HCT116 (cell line): ENCODE measurements around the gene LSM7. TPM values are rescaled to one million over a fixed set of nuclear protein-coding genes. Genes with fewer than 3 reads are reported as not detected.

Source experiments
- ATAC-seq: fragments of 200-7000 bp; cut with Tn5 transposase; 2 replicates; pipeline ENCODE4 v1.9.1; 2020; ENCODE audit warnings: mild to moderate bottlenecking, moderate library complexity
- BruUV-seq: library from RNA; stranded (reverse); fragments of 400-500 nt; replicated peaks from 2 replicates; lab custom pipeline; 2021; lab: Mats Ljungman, UMichigan
- CTCF ChIA-PET: fragments of 300-600 bp; sonication (Branson Sonifier 250); formaldehyde crosslinking; loops from one replicate; lab custom pipeline; 2021; ENCODE audit warnings: antibody characterized with exemption; lab: Charles Lee
- POLR2A ChIA-PET: fragments of 300-600, 350-600 bp; sonication (Branson Sonifier 250); formaldehyde crosslinking; loops from one replicate; lab custom pipeline; 2021; ENCODE audit warnings: antibody characterized with exemption; lab: Charles Lee
- RAD21 ChIA-PET, 2 experiments: fragments of 300-600 bp; sonication (Branson Sonifier 250); formaldehyde crosslinking; loops; one replicate each; lab custom pipeline; 2023; ENCODE audit warnings: low total read pairs in 2 of 2; ENCODE audit not compliant: uncharacterized antibody in 2 of 2, unreplicated experiment in 2 of 2, low non-redundant PET in 1 of 2; lab: Charles Lee
- DNase-seq: peaks from one replicate; pipeline ENCODE4 v3.0.0-alpha.2; 2010; ENCODE audit warnings: low read depth, low spot score
- H2AFZ ChIP-seq: fragments of 200-600 bp; shearing (Covaris generic), sonication (generic); 2 replicates; pipeline ENCODE4 v1.6.1; 2017; ENCODE audit warnings: low read depth, mixed run types, mixed read lengths, antibody characterized with exemption, low read length; ENCODE audit not compliant: poor library complexity, severe bottlenecking
- H3K27ac ChIP-seq: 2 replicates; pipeline ENCODE4 v1.5.1; 2012; ENCODE audit warnings: low read depth, low read length
- H3K27me3 ChIP-seq: fragments of 200-600 bp; sonication (generic); 2 replicates; pipeline ENCODE4 v1.6.1; 2016; ENCODE audit warnings: mixed run types, low read length, mixed read lengths; ENCODE audit not compliant: insufficient read depth
- H3K36me3 ChIP-seq, 2 experiments: fragments of 200-500 bp in 1 of 2; fragments of 200-600 bp in 1 of 2; sonication (Bioruptor generic) in 1 of 2; sonication (generic) in 1 of 2; 2 replicates each; pipeline versions ENCODE4 v1.5.1 to v1.6.1; 2014 to 2016; ENCODE audit warnings: low read length in 2 of 2, inconsistent platforms in 1 of 2, mixed read lengths in 1 of 2, mixed run types in 1 of 2; ENCODE audit not compliant: insufficient read depth in 2 of 2, control insufficient read depth in 1 of 2
- H3K4me1 ChIP-seq, 2 experiments: fragments of 200-600 bp in 1 of 2; sonication (generic) in 1 of 2; 2 replicates each; pipeline versions ENCODE4 v1.5.1 to v1.6.1; 2012 to 2017; ENCODE audit warnings: low read length in 2 of 2, inconsistent platforms in 1 of 2, mild to moderate bottlenecking in 1 of 2, mixed read lengths in 1 of 2, mixed run types in 1 of 2, moderate library complexity in 1 of 2; ENCODE audit not compliant: insufficient read depth in 2 of 2, control insufficient read depth in 1 of 2
- H3K4me2 ChIP-seq: fragments of 200-600 bp; sonication (generic); 2 replicates; pipeline ENCODE4 v1.6.1; 2017; ENCODE audit warnings: mixed run types, low read length, mixed read lengths
- H3K4me3 ChIP-seq, 2 experiments: fragments of 200-600 bp in 1 of 2; sonication (generic) in 1 of 2; replicated peaks in 1 of 2; 2 replicates each; pipeline ENCODE4 v1.5.1; 2011 to 2016; ENCODE audit warnings: low read length in 2 of 2, control low read depth in 1 of 2, low read depth in 1 of 2, mild to moderate bottlenecking in 1 of 2, mixed read lengths in 1 of 2, mixed run types in 1 of 2
- H3K79me2 ChIP-seq: fragments of 200-600 bp; sonication (generic); 2 replicates; pipeline ENCODE4 v1.6.1; 2017; ENCODE audit warnings: mild to moderate bottlenecking, mixed run types, low read length, moderate library complexity, mixed read lengths; ENCODE audit not compliant: insufficient read depth
- H3K9ac ChIP-seq: fragments of 200-600 bp; sonication (generic); 2 replicates; pipeline ENCODE4 v1.6.1; 2016; ENCODE audit warnings: low read length, mixed read lengths
- H3K9me2 ChIP-seq: fragments of 200-600 bp; sonication (generic), shearing (Covaris generic); 2 replicates; pipeline ENCODE4 v1.6.1; 2017; ENCODE audit warnings: mixed run types, mild to moderate bottlenecking, moderate library complexity; ENCODE audit not compliant: insufficient read depth
- H3K9me3 ChIP-seq, 2 experiments: fragments of 200-500 bp in 1 of 2; fragments of 200-600 bp in 1 of 2; sonication (Bioruptor generic) in 1 of 2; sonication (generic) in 1 of 2; 2 replicates each; pipeline ENCODE4 v1.6.1; 2014 to 2017; ENCODE audit warnings: low read length in 2 of 2, mixed read lengths in 2 of 2, inconsistent platforms in 1 of 2, low read depth in 1 of 2, mild to moderate bottlenecking in 1 of 2, mixed run types in 1 of 2, moderate library complexity in 1 of 2; ENCODE audit not compliant: control insufficient read depth in 1 of 2, insufficient read depth in 1 of 2
- H4K20me1 ChIP-seq: fragments of 200-600 bp; sonication (generic), shearing (Covaris generic); 2 replicates; pipeline ENCODE4 v1.6.1; 2017; ENCODE audit warnings: mixed run types, mild to moderate bottlenecking, moderate library complexity; ENCODE audit not compliant: insufficient read depth
- CBX3 ChIP-seq: IDR thresholded peaks from 2 replicates; pipeline ENCODE4 v1.6.1; 2012; ENCODE audit warnings: low read depth
- CEBPB ChIP-seq: IDR thresholded peaks from 2 replicates; pipeline ENCODE4 v1.6.1; 2012; ENCODE audit warnings: low read depth
- EGR1 ChIP-seq: IDR thresholded peaks from 2 replicates; pipeline ENCODE4 v1.6.1; 2012; ENCODE audit warnings: low read depth
- ELF1 ChIP-seq: IDR thresholded peaks from 2 replicates; pipeline ENCODE4 v1.6.1; 2012; ENCODE audit warnings: low read depth, borderline replicate concordance
- EZH2 ChIP-seq: fragments of 200-600 bp; sonication (generic); IDR thresholded peaks from 2 replicates; pipeline ENCODE4 v1.6.1; 2017; ENCODE audit warnings: antibody characterized with exemption, mixed run types
- JUND ChIP-seq: IDR thresholded peaks from 2 replicates; pipeline ENCODE4 v1.6.1; 2012
- POLR2A ChIP-seq: IDR thresholded peaks from 2 replicates; pipeline ENCODE4 v1.7.0; 2011; ENCODE audit warnings: borderline replicate concordance; ENCODE audit not compliant: insufficient read depth, insufficient read length; ENCODE audit errors: extremely low read depth
- POLR2AphosphoS5 ChIP-seq: IDR thresholded peaks from 2 replicates; pipeline ENCODE4 v1.6.1; 2011; ENCODE audit warnings: mild to moderate bottlenecking, low read depth, low read length, moderate library complexity
- SIN3A ChIP-seq: IDR thresholded peaks from 2 replicates; pipeline ENCODE4 v1.6.1; 2012; ENCODE audit warnings: low read depth
- SRF ChIP-seq: IDR thresholded peaks from 2 replicates; pipeline ENCODE4 v1.6.1; 2012; ENCODE audit warnings: low read depth
- TCF7L2 ChIP-seq: IDR thresholded peaks from 2 replicates; pipeline ENCODE4 v1.7.0; 2011; ENCODE audit warnings: borderline replicate concordance, inconsistent platforms; ENCODE audit not compliant: insufficient read depth, insufficient read length; ENCODE audit errors: extremely low read depth
- YY1 ChIP-seq: IDR thresholded peaks from 2 replicates; pipeline ENCODE4 v1.6.1; 2011; ENCODE audit warnings: low read length, low read depth, moderate library complexity, mild to moderate bottlenecking; ENCODE audit not compliant: insufficient replicate concordance; ENCODE audit errors: extremely low read depth
- ZNF274 ChIP-seq: fragments of 200-500 bp; sonication (Bioruptor generic); IDR thresholded peaks from 2 replicates; pipeline ENCODE4 v1.6.1; 2014; ENCODE audit warnings: mild to moderate bottlenecking, low read depth, low read length, inconsistent platforms
- intact Hi-C: fragments of 100-400 bp; cut with micrococcal nuclease; formaldehyde crosslinking; loops from 2 replicates; pipeline ENCODE4 v1.10.0; 2022
- total RNA-seq: library from RNA; stranded (reverse); gene quantifications from one replicate; pipeline ENCODE4 v1.2.1, GENCODE V29; 2021; ENCODE audit not compliant: unreplicated experiment
- TF ChIP-seq, protein P1 (sequence below): IDR thresholded peaks from 2 replicates; pipeline ENCODE4 v1.6.1; 2012
- TF ChIP-seq, protein P2 (sequence below): IDR thresholded peaks from 2 replicates; pipeline ENCODE4 v1.6.1; 2011; ENCODE audit warnings: mild to moderate bottlenecking, low read length, moderate library complexity; ENCODE audit not compliant: insufficient replicate concordance; ENCODE audit errors: extremely low read depth
- TF ChIP-seq, protein P3 (sequence below), 3 experiments: fragments of 200-600 bp in 1 of 3; sonication (generic) in 1 of 3; IDR thresholded peaks in 2 of 3; conservative IDR thresholded peaks in 1 of 3; 2 replicates each; pipeline ENCODE4 v1.5.1; 2012 to 2017; ENCODE audit warnings: low read depth in 2 of 3, low read length in 2 of 3, antibody characterized with exemption in 1 of 3, borderline replicate concordance in 1 of 3, control low read depth in 1 of 3, mild to moderate bottlenecking in 1 of 3, mixed read lengths in 1 of 3, mixed run types in 1 of 3, moderate library complexity in 1 of 3; ENCODE audit not compliant: insufficient read depth in 1 of 3
- TF ChIP-seq, protein P4 (sequence below): IDR thresholded peaks from 2 replicates; pipeline ENCODE4 v1.6.1; 2012; ENCODE audit warnings: low read depth

Gene LSM7
- total RNA-seq, 1 experiment from 2014 or later: 190 TPM

DNA sequence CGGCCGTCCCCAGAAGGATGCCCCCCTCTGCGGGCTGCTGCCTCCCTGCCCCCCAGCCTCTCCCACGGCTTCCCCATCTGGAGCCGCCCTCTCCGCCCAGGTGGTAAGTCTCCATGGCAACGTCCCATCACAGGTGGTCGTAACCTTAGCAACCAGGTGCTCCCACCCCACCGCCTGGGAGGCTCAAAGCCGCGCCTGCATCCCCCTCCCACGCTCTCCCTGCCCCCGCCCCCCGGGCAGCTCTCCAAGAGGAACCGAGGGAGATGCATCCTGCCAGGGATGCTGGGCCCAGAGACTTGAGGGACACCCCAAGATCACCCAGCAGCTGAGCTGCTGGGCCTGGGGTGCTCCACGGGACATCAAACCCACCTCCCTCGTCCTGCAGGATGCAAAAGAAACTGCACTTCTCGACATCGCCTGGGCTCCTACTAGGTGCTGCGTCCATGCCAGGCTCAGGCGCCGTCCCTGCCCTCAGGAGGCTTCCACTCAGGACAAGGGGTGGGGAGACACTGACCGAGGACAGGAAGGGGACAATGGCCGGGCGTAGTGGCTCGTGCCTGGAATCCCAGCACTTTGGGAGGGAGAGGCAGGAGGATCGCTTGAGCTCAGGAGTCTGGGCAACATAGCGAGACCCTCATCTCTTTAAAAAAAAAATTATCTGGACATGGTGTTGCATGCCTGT is 15.4 kb downstream of the LSM7 start:
- ChIA-PET RAD21 (no interaction called here), POLR2A (no interaction called here), CTCF (no interaction called here)
- TF ChIP-seq EZH2 (no peak), ZNF274 (no peak), ELF1 (no peak), YY1 (no peak), CBX3 (no peak), TCF7L2 (no peak), SIN3A (no peak), JUND (no peak), POLR2A (no peak), CEBPB (no peak), SRF (no peak), EGR1 (no peak), POLR2AphosphoS5 (no peak)
- TF ChIP-seq, protein P1, sequence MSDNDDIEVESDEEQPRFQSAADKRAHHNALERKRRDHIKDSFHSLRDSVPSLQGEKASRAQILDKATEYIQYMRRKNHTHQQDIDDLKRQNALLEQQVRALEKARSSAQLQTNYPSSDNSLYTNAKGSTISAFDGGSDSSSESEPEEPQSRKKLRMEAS: no peak
- TF ChIP-seq, protein P2, sequence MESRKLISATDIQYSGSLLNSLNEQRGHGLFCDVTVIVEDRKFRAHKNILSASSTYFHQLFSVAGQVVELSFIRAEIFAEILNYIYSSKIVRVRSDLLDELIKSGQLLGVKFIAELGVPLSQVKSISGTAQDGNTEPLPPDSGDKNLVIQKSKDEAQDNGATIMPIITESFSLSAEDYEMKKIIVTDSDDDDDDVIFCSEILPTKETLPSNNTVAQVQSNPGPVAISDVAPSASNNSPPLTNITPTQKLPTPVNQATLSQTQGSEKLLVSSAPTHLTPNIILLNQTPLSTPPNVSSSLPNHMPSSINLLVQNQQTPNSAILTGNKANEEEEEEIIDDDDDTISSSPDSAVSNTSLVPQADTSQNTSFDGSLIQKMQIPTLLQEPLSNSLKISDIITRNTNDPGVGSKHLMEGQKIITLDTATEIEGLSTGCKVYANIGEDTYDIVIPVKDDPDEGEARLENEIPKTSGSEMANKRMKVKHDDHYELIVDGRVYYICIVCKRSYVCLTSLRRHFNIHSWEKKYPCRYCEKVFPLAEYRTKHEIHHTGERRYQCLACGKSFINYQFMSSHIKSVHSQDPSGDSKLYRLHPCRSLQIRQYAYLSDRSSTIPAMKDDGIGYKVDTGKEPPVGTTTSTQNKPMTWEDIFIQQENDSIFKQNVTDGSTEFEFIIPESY: no peak
- TF ChIP-seq, protein P3, sequence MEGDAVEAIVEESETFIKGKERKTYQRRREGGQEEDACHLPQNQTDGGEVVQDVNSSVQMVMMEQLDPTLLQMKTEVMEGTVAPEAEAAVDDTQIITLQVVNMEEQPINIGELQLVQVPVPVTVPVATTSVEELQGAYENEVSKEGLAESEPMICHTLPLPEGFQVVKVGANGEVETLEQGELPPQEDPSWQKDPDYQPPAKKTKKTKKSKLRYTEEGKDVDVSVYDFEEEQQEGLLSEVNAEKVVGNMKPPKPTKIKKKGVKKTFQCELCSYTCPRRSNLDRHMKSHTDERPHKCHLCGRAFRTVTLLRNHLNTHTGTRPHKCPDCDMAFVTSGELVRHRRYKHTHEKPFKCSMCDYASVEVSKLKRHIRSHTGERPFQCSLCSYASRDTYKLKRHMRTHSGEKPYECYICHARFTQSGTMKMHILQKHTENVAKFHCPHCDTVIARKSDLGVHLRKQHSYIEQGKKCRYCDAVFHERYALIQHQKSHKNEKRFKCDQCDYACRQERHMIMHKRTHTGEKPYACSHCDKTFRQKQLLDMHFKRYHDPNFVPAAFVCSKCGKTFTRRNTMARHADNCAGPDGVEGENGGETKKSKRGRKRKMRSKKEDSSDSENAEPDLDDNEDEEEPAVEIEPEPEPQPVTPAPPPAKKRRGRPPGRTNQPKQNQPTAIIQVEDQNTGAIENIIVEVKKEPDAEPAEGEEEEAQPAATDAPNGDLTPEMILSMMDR (IDR thresholded peaks at IDR 0.05 in 2 of 3, conservative IDR thresholded peaks at IDR 0.05 in 1 of 3; ENCODE audit: borderline replicate concordance in 1 of 3, insufficient read depth in 1 of 3, low read depth in 2 of 3, low read length in 2 of 3): no peak
- TF ChIP-seq, protein P4, sequence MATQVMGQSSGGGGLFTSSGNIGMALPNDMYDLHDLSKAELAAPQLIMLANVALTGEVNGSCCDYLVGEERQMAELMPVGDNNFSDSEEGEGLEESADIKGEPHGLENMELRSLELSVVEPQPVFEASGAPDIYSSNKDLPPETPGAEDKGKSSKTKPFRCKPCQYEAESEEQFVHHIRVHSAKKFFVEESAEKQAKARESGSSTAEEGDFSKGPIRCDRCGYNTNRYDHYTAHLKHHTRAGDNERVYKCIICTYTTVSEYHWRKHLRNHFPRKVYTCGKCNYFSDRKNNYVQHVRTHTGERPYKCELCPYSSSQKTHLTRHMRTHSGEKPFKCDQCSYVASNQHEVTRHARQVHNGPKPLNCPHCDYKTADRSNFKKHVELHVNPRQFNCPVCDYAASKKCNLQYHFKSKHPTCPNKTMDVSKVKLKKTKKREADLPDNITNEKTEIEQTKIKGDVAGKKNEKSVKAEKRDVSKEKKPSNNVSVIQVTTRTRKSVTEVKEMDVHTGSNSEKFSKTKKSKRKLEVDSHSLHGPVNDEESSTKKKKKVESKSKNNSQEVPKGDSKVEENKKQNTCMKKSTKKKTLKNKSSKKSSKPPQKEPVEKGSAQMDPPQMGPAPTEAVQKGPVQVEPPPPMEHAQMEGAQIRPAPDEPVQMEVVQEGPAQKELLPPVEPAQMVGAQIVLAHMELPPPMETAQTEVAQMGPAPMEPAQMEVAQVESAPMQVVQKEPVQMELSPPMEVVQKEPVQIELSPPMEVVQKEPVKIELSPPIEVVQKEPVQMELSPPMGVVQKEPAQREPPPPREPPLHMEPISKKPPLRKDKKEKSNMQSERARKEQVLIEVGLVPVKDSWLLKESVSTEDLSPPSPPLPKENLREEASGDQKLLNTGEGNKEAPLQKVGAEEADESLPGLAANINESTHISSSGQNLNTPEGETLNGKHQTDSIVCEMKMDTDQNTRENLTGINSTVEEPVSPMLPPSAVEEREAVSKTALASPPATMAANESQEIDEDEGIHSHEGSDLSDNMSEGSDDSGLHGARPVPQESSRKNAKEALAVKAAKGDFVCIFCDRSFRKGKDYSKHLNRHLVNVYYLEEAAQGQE: no peak
- Histone ChIP-seq H3K79me2 (no peaks in the 10 kb centered on the region), H3K27ac (no peak overlapping the region), H3K4me3 (no peak overlapping the region), H3K9me3 (no peaks in the 10 kb centered on the region; a peak in 1 of 4 replicates), H3K36me3 (no peaks in the 10 kb centered on the region), H3K4me2 (no peak overlapping the region), H4K20me1 (no peaks in the 10 kb centered on the region), H2AFZ (no peak overlapping the region), H3K9ac (no peak overlapping the region), H3K27me3 (no peaks in the 10 kb centered on the region), H3K9me2 (no peaks in the 10 kb centered on the region), H3K4me1 (peaks cover 7 to 12% of the 10 kb centered on the region in 2 experiments)
- intact Hi-C loops: no loop called here
- DNase-seq (no peak), ATAC-seq (no peak)
- no TSS peak for BruUV-seq
